ENCODE data around the gene BLVRB. TPM values are rescaled to one million over a fixed set of nuclear protein-coding genes. Genes with fewer than 3 reads are reported as not detected.

The BLVRB gene
- 295 TPM for total RNA-seq

DNA sequence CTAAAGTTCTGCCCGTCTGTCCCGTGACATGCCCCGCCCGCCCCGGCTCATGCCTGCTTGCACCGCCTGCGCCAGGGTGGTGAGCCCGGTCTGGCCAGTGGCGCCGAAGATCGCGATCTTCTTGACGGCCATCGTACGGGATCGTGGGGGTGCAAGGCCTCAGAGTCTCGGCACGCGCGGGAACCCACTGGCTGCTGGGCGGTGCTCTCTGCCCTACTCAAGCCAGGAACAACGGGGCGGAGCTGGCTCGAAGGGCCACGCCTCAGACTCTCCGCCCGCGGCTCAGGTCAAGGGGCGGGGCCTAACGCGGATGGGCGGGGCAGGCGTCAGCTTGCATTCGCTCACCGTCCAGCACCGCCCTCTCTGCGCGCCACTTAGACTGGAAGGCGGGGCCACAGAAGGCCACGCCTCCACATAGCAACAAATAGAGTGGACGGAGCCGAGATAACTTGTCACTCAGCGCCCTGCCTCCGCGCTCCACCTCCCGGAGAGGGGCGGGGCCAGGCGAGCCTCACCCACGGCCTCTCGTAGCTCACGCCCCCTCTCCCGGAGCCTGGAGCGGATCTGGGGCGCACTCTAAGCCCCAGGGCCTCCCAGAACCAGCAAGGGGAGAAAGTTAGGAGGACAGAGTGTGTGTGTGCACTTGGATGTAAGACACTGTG, at the start of gene BLVRB:
Gene BLVRB, minus strand, starts transcription at position 189 of the 662 bp plus-strand sequence. Its CDS starts 57 bp downstream, at position 132.
- TF ChIP-seq CTCF (IDR thresholded peaks at IDR 0.05): no peak
- DNase-seq (ENCODE audit: low spot score in 2 of 2): peak; percentile 99 to 100
- peaks cover 5 to 22% of the 10 kb centered on the region in 2 donors for H3K4me1 ChIP-seq
- H3K36me3 ChIP-seq: peaks cover 0 to 4% of the 10 kb centered on the region in 2 donors
- H3K4me3 ChIP-seq: peak within 1 kb of the TSS; percentile 68 to 92
- peak within 1 kb of the TSS; percentile 80 to 86 for H3K27ac ChIP-seq
- H3K9me3 ChIP-seq: no peaks in the 10 kb centered on the region
- H3K27me3 ChIP-seq: no peaks in the 10 kb centered on the region
- intact Hi-C loops (cut with DNase I): loop anchor here (1.0 to 10.0 kb wide), 8 partner anchors 21 to 631 kb away; partner anchors contain the start of genes DYRK1B, MIA, RAB4B and SERTAD3

GRCh38 chr19:40513741-40514315, 48.3 kb upstream of the BLVRB start:
- no peak for TF ChIP-seq CTCF (IDR thresholded peaks at IDR 0.05)
- Histone ChIP-seq H3K27ac (no peak overlapping the region), H3K36me3 (no peaks in the 10 kb centered on the region), H3K4me3 (no peak overlapping the region), H3K27me3 (peaks cover 5% of the 10 kb centered on the region), H3K9me3 (no peaks in the 10 kb centered on the region), H3K4me1 (peaks cover 2 to 6% of the 10 kb centered on the region in 2 donors)
- no peak for DNase-seq (ENCODE audit: low spot score in 2 of 2)
- intact Hi-C loops (cut with DNase I): no loop called here

- Histone ChIP-seq H3K9me3 (no peaks in the 10 kb centered on the region), H3K4me3 (peak overlapping the region; percentile 30 to 50), H3K27ac (no peak overlapping the region), H3K4me1 (peaks cover 2 to 6% of the 10 kb centered on the region in 2 donors), H3K27me3 (peaks cover 5% of the 10 kb centered on the region), H3K36me3 (no peaks in the 10 kb centered on the region)
- TF ChIP-seq CTCF (IDR thresholded peaks at IDR 0.05): no peak
- DNase-seq (ENCODE audit: low spot score in 2 of 2): no peak
- intact Hi-C loops (cut with DNase I): no loop called here
These were observed 47.8 kb upstream of the BLVRB start for GRCh38 chr19:40513345-40513678.

DNA sequence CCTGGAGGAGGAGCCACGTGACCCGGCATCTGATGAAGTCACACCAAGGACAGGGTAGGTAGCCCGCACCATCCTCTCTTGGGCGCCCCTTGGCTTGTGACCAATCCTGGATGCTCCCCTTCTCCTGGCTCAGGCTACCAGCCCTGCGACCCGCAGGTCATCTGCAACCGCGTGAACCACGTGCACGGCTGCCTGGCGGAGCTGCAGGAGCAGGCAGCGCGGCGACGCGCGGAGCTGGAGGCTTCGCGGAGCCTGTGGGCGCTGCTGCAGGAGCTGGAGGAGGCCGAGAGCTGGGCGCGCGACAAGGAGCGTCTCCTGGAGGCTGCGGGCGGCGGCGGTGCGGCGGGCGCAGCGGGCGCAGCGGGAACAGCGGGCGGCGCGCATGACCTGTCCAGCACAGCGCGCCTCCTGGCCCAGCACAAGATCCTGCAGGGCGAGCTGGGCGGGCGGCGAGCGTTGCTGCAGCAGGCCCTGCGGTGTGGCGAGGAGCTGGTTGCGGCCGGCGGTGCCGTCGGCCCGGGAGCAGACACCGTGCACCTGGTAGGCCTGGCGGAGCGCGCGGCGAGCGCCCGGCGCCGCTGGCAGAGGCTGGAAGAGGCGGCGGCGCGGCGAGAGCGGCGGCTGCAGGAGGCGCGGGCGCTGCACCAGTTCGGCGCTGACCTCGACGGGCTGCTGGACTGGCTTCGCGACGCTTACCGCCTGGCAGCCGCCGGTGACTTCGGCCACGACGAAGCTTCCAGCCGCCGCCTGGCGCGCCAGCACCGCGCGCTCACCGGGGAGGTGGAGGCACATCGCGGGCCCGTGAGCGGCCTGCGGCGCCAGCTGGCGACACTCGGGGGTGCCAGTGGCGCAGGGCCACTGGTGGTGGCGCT, 47.2 kb upstream of the BLVRB start:
- no peak for DNase-seq (ENCODE audit: low spot score in 2 of 2)
- intact Hi-C loops (cut with DNase I): no loop called here
- peak overlapping the region; percentile 30 to 50 for H3K4me3 ChIP-seq

GRCh38 chr19:40512110-40512472, 46.5 kb upstream of the BLVRB start:
- peaks cover 5% of the 10 kb centered on the region for H3K27me3 ChIP-seq
- peaks cover 2 to 6% of the 10 kb centered on the region in 2 donors for H3K4me1 ChIP-seq
- no peak for TF ChIP-seq CTCF (IDR thresholded peaks at IDR 0.05)
- no peak overlapping the region for H3K4me3 ChIP-seq
- intact Hi-C loops (cut with DNase I): no loop called here
- DNase-seq (ENCODE audit: low spot score in 2 of 2): no peak
- H3K9me3 ChIP-seq: no peaks in the 10 kb centered on the region
- H3K27ac ChIP-seq: no peak overlapping the region
- H3K36me3 ChIP-seq: no peaks in the 10 kb centered on the region

More for the DNA sequence above, 47.2 kb upstream of the BLVRB start:
- H3K27me3 ChIP-seq: peaks cover 5% of the 10 kb centered on the region
- H3K4me1 ChIP-seq: peaks cover 2 to 6% of the 10 kb centered on the region in 2 donors
- no peaks in the 10 kb centered on the region for H3K36me3 ChIP-seq
- H3K27ac ChIP-seq: no peak overlapping the region
- TF ChIP-seq CTCF (IDR thresholded peaks at IDR 0.05): no peak
- no peaks in the 10 kb centered on the region for H3K9me3 ChIP-seq
